DMS 273 (cell line): ENCODE results near the gene SERPINH1.

Experiments used
- DNase-seq: peaks from one replicate; lab custom pipeline; 2025; ENCODE audit not compliant: unreplicated experiment; lab: John Stamatoyannopoulos, UW

The SERPINH1 gene

DNA sequence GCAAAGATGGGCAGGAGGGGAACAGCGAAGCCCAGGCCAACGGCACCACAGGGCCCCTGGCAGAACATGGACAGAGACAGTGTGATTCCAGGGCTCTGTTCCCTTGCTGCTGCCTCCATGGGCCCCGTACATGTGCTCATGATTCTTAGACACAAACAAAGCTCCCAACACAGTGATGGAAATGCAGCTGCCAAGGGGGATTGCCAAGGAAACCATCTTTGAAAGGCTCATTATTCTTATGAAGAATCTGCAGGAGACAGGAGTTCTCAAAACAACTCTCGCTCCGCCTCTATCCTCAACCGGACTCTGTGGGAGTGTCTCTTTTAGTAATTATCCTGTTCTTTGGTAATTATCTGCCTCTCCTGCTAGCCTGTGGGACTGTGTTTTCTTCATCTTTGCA lies 32.2 kb downstream of the SERPINH1 start:
- DNase-seq: no peak

DNA sequence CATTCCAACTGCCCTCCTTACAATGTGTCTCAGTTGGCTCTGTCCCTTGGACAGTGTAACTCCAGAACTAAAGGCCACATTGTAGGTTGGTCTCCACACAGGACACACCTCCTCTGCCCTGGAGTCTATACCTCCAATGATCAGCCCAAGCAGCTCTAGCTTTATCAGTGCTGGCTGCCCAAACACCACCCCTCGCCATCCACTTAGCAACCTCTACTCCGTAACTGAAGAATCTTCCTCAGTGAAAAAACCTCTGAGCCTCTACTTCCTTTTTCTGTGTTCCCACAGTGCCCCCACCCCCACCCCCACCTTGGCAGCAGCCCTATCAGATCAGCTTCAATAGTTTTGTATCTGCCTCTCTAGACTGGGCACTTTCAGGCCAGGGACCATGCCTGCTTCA lies 33.4 kb downstream of the SERPINH1 start:
- no peak for DNase-seq

DNA sequence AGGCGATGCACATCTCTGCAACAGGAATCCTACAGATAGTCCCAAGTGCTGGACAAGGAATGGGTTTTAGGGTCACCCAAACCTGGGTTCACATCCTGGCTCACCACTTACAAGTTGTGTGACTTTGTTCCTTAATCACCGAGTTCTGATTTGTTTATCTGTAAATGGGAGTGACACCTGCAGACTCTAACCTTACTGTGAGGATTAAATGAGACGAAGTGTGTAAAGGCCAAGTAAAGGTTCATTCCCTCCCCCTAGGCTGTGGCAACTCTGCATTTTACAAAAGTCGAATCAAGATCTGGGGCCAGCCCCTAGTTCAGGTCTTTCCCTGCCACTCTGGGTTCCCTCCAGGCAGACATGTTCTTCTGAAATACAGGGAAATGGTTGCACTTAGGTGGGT lies 34.9 kb downstream of the SERPINH1 start:
- no peak for DNase-seq

DNA sequence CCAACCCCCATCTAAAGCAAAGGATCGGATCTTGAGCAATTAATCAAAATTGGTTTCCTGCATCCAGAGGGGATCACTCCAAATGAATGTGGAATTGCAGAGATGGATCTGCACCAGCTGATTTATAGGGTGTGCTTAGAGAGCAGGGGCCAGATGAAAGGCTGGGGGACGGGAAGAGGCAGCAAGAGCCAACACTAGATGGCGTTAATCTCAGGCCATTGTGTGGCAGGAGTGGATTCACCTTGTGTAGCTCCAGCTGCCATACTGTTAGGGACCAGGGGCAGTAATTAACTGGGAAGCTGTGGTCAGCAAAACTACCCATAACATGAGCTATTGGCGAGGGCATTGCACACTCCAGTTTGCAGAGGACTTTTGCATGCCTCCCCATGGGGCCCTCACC lies 35.6 kb downstream of the SERPINH1 start:
- DNase-seq: peak; percentile 59

DNA sequence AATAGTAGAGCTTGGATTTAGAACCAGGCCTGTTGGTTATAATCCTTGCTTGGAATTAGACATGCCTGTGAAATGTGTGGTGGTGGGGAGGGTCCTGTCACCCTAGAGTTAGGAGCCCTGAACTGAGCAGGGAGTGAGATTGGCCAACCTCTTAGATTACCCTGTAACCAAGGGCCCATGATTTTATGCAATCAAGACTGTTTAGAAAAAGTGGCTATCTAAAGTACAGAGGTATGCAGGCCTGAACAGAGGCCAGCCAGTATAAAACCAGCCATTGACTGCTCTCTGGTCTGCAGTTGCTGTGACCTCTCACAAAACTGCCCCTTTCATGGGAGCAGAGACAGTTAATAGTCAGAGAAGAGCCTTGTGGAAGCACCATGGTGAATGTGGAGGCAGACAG lies 36.2 kb downstream of the SERPINH1 start:
- DNase-seq: no peak

DNA sequence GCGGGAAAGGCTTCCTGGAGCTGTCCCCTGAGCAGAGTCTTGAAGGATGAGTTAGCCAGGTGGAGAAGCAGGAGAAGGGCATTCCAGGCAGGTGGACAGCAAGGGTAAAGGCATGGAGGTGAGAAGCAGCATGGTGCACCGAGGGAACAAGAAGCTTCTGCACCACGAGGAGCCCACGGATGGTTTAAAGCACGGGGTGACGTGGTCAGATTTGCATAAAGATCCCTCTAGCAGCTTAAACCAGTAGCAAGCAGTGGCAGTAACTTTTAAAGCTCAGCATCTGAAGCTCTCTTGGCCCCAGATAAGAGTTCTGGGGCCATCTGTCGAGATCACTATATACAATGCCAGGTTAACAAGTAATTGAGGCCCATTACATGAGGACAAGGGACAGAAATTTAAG lies 36.8 kb downstream of the SERPINH1 start:
- DNase-seq: peak; percentile 22

DNA sequence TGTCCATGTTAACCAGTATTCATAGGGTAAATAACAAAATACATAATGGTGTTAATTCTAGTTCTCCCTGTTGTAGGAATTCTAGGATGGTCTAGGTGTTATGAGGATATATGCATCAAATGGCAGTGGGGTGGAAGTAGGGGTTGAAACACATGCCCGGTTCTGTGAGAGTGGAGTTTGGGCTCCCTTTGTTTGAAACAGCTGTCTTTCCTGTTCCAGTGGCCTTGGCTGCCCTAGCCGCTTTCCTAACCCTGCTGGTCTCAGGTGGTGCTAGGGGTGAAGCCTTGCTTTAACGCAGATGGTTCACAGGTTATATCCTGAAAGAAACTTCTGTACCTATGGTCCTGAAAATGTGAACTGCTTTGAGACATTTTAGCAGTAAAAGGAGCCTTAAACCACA lies 38.3 kb downstream of the SERPINH1 start:
- DNase-seq: no peak

DNA sequence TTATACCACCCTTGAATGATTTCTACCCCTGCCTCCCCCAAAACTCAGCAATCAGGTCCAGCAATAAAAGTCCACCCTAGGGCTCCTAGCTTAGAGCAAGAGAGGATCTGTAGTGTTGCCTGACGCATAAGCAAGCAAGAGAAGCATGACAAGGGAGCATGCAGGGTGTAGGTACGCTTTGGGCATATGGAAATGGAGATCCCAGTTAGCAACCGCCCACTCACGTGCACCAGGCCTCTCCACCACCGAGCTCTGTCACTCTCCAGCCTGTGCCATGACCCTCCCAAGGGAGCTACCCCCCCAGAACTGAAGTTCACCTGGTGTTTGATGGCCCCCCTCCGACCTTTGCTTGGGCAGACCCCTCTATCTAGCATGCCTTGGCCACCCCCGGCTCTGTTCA lies 39.4 kb downstream of the SERPINH1 start:
- no peak for DNase-seq

DNA sequence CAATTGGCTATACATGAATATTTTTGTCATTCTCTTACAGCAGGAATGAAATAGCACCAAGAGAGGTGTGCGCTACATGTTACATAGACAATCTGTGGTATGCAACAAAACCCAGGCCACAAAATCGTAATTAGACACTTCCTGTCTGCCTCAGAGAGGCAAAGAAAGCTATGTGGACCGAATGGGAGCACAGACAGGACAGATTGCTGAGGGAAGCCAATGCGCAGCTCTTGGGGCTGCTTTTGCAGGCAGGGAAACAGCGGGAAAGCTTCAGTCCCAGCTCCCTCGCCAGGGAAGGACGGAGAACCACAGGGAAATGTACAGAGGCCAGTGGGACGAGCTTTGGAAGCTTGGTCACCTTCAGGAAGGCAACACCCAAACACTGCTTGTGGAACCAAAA lies 40.9 kb downstream of the SERPINH1 start:
- DNase-seq: no peak

DNA sequence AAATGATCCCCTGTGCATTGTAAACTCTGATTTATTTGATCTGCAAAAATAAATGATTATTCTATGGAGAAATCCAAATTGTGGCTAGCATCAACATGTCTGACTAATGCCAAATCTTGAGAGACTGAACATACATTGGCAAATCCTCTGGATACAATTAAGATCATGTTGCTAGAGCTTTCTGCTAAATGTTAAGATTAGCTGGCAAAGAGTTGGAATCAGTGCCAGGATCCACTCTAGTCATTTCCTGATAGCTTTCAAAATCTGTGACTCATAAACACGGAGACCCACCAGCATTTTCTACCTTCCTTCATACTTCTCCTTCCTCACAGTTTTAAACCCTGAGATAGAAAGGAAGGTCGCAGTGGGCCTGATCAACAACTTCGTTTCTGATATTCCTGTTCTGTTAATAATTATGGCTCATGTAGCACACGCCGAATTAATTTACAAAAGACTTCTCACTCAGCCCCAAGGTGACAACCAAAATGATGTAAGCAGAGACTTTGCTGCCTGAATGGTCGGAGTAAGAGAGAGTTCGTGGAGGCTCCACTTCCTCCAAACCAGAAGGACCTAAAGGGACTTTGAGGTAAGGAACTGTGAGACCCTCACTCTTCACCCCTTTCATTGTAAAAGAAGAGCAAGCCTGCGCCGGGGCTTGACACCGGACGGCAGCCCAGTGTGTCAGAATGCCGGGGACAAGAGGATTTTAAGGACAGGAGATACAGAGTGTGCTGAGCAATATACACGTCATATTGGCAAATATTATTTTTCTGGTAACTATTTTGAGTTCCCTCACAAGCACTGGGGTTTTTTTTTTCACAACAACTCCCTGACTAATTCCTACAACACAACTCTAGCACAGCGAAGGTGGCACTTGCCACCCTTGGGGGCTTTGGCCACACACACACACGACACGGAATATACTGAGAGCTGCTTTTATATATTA lies 42.0 kb downstream of the SERPINH1 start:
- DNase-seq: no peak

DNA sequence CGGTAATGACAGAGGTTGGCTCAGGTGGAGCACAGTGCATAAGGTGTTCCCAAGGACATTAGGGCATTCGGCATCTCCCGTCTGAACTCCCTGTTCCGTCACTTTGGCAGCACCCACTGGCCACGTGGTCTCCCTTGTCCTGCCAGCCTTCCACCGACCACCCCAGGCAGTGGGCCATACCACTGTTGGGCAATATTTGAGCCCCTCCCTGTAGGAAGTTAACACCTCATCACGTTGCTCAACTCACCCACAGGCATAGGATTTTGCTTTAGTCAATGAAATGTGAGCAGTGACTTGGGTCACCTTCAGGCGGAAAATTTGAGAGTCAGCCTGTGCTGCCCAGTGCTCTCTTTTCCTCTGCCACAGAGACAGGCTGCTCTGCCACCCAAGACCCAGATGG lies 44.0 kb downstream of the SERPINH1 start:
- DNase-seq: no peak

DNA sequence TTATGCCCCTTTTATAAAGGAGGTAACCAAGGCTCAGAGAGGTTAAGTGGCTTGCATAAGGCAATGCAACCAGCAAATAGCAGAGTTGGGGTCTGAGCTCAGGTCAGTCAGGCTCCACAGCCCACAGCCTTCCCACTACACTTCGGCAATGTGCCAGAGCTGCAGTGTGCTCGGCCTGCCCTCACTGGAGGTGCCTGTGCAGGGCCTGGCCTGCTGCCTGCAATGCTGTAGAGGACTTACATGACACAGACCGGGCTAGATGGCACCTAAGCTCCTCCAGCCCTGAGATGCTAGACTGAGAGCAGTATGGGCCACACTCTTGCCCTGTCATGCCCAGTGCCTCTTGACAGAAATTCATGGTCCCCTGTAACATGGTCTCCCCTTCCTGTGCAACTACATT lies 49.8 kb downstream of the SERPINH1 start:
- no peak for DNase-seq

DNA sequence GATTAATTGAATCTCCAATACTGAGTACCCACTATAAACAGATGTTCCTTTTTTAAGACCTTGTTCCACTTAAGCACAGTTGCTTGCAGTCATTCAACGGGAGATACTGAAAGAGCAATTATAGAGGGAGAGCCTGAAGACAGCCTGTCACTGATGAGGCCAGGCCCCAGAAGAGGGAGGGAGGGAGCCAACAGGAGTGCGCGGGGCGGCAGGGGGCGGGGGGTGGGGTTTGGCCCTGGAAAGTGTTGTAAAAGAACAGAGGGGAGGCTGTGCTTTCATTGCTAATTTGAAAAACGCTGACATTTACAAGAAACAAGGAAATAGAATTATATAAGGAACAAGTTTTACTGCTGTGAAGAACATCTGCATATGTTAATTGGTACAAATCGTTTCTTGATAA lies 53.7 kb downstream of the SERPINH1 start:
- DNase-seq: no peak

DNA sequence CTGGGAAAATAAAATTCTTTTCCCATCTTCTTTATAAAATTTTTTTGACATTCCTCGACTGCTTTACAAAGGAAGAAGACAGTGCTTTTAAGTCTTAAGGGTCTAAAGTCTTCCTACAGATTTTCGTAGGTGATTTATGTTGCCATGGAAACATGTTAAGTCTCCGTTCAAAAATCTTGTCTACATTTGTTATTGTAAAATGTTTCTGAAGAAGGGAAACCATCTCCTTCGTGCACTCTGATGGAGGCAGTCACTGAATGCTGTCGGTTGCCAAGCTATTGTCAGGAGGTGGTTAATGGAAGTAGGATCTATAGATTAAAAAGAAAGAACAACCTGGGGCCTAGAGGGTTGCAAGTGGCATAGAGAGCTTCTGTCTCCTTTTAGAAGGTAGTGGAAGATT lies 54.2 kb downstream of the SERPINH1 start:
- no peak for DNase-seq
